Jurkat, Clone E6-1 (cell line): ENCODE measurements around the gene GPR55.

ENCODE experiments used
- DNase-seq: peaks from one replicate; pipeline ENCODE4 v3.0.0-alpha.2; 2011; ENCODE audit warnings: low read depth, low spot score
- H3K4me3 ChIP-seq: 2 replicates; pipeline ENCODE4 v1.5.1; 2011; ENCODE audit warnings: mild to moderate bottlenecking, low read length, control low read depth, moderate library complexity

GPR55 gene

GRCh38 chr2:230864122-230864604 is 60.9 kb downstream of the GPR55 start:
- DNase-seq: no peak

GRCh38 chr2:230863442-230864121 is 61.5 kb downstream of the GPR55 start:
- no peak overlapping the region for H3K4me3 ChIP-seq
- DNase-seq: no peak

More at GRCh38 chr2:230864122-230864604, 60.9 kb downstream of the GPR55 start:
- H3K4me3 ChIP-seq: peak overlapping the region; percentile 76

DNA sequence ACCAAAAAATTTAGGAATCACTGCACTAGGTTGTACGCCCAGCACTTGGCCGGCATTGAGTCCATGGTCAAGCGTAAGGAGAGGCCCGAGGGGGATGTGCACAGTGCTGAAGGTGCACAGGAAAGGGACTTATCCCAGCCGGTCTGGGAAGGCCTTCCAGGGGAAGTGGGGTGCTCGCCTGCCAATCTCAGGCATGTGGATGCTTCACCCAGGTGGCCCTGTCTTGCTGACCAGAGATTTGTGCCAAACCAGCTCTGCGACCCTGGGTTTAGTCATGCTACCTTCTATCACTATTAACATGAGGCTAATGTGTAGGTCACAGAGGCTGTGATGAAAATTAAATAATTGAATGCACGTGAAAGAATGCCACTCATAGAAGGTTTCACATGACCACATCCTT is 62.0 kb downstream of the GPR55 start:
- no peak for DNase-seq
- no peak overlapping the region for H3K4me3 ChIP-seq

GRCh38 chr2:230862292-230862691 is 62.8 kb downstream of the GPR55 start:
- H3K4me3 ChIP-seq: no peak overlapping the region
- DNase-seq: no peak

- no peak for DNase-seq
- no peak overlapping the region for H3K4me3 ChIP-seq
Observed at GRCh38 chr2:230861552-230862255, 63.3 kb downstream of the GPR55 start.
